ENCODE measurements around the gene FOXP3. TPM values are rescaled to one million over a fixed set of nuclear protein-coding genes. Genes with fewer than 3 reads are reported as not detected.
A peak's percentile ranks its signal among the peaks of the same experiment; 100 is the strongest.
"Not testable (repeated sequence)": the region's sequence is repeated elsewhere in the genome, so short reads cannot be mapped to it uniquely, and the experiment has no call there.

Gene FOXP3
- total and polyA plus RNA-seq, 11 donors, result 0.11 to 1.4 TPM; not detected in 9

DNA sequence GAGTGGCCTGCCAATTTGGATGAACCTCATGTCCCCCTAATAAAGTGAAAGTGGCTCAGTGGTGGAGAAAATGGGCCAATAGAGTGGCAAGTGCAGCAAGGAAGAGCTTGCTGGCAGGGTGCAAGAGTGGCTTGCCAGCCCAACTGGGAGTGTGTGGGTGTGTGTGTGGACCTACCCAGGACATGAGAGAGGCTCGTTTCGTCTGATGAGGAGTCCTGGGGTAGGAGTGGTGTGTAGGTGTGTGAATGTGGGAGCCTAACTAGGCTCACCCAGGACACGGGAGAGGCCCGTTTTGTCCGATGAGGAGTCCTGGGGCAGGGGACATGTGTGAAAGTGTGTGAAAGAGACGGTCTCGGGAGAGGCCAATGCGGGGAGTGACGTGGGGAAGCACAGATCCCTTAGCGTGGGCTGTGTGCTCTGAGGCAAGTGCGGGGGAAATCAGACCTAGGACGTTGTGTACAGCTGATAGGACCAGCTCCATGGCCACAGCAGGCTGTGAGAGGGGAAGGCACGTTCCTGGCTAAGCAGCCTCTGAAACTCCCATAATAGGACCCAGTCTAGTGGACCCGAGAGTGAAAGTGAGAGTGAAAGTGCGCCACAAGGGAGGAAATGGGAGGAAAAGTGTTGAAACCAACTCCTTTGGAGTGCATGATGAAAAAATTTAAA lies 44.2 kb upstream of the FOXP3 start:
- Histone ChIP-seq H3K36me3 (no peaks in the 10 kb centered on the region), H3K27me3 (no peaks in the 10 kb centered on the region), H3K9me3 (no peaks in the 10 kb centered on the region), H3K4me1 (peaks cover 0 to 13% (median 0%) of the 10 kb centered on the region in 12 donors), H3K27ac (peak overlapping the region in 10 of 12 donors; percentile 34 to 78 (median 58)), H3K4me3 (peak overlapping the region in 10 of 12 donors; percentile 26 to 55 (median 44))
- 38 to 68% (median 62%) methylated on average over 15 of the region's 15 CpGs for WGBS, 4 donors
- ATAC-seq, result peak; percentile 42 to 71 (median 56)
- TF ChIP-seq CTCF (IDR thresholded peaks at IDR 0.05) (no peak), POLR2A (IDR thresholded peaks at IDR 0.05) (no peak)
- intact Hi-C loops (cut with DNase I), result no loop called here
- DNase-seq, result no peak

- H3K4me3 ChIP-seq; H3K36me3 ChIP-seq; ATAC-seq; H3K27ac ChIP-seq; intact Hi-C loops (cut with DNase I); H3K27me3 ChIP-seq; H3K9me3 ChIP-seq; DNase-seq: not testable (repeated sequence)
- peaks cover 0 to 13% (median 0%) of the 10 kb centered on the region in 12 donors for H3K4me1 ChIP-seq
- WGBS, 4 donors, result 50 to 66% (median 59%) methylated on average over 2 of the region's 2 CpGs
These were observed 43.3 kb upstream of the FOXP3 start for GRCh38 chrX:49307775-49308174.

DNA sequence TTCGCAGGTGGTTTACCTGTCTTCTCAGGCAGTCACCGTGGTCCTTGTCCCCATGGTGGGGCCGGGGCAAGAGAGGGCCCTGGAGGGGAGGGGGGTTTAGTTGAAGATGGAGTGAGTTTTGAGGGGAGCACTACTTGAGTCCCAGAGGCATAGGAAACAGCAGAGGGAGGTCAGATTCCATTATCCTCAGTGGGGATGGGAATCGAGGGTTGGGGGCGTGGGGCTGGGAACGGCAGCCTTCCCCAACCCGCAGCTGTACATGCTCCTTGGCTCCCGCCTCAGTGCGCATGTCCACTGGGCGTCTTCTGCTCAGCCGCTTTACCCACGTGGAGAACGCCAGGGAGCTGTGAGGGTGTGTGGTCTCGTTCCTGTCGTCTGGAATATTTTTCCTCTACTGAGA lies 38.8 kb upstream of the FOXP3 start, which contains the start of gene GAGE10:
GAGE10 (plus strand) TSS at position 301 of the 400 bp plus-strand sequence. CDS start 1,214 bp downstream, outside the sequence.
- Histone ChIP-seq H3K4me3 (no peak within 1 kb of the TSS), H3K27me3 (peaks cover 0 to 15% (median 0%) of the 10 kb centered on the region in 9 donors), H3K27ac (no peak within 1 kb of the TSS), H3K36me3 (no peaks in the 10 kb centered on the region), H3K9me3 (no peaks in the 10 kb centered on the region), H3K4me1 (no peaks in the 10 kb centered on the region)
- DNase-seq, result no peak
- no peak for ATAC-seq
- 78 to 82% (median 80%) methylated on average over 14 to 15 of the region's 15 CpGs for WGBS, 4 donors
- TF ChIP-seq CTCF (IDR thresholded peaks at IDR 0.05), result no peak
- TF ChIP-seq POLR2A (IDR thresholded peaks at IDR 0.05), result no peak
- intact Hi-C loops (cut with DNase I), result no loop called here

DNA sequence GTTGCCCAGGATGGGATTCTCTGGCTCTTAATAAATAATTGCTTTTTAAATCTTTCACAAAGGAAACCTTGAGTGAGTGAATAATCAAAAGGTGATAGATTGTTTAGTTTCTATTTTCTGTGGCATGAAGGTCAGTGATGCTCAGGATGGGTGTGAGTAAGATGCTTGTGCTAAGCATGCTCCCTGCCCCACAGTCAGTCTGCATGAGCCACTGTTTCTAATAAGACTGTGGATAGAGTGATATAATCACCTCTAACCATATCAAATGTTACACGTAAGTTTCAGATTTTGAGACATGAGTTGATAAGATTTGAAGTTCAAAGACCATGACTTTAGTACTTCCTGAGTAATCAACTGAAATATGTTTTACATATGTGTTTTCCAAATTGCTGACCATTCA lies 36.2 kb upstream of the FOXP3 start:
- ATAC-seq, result no peak
- Histone ChIP-seq H3K36me3 (no peaks in the 10 kb centered on the region), H3K4me1 (no peaks in the 10 kb centered on the region), H3K9me3 (no peaks in the 10 kb centered on the region), H3K27me3 (peaks cover 0 to 16% (median 0%) of the 10 kb centered on the region in 9 donors), H3K4me3 (no peak overlapping the region), H3K27ac (no peak overlapping the region)
- no peak for TF ChIP-seq CTCF (IDR thresholded peaks at IDR 0.05)
- no peak for TF ChIP-seq POLR2A (IDR thresholded peaks at IDR 0.05)
- no peak for DNase-seq
- WGBS, 4 donors, result 68 to 75% (median 74%) methylated on average over 1 of the region's 1 CpG
- intact Hi-C loops (cut with DNase I), result no loop called here

DNA sequence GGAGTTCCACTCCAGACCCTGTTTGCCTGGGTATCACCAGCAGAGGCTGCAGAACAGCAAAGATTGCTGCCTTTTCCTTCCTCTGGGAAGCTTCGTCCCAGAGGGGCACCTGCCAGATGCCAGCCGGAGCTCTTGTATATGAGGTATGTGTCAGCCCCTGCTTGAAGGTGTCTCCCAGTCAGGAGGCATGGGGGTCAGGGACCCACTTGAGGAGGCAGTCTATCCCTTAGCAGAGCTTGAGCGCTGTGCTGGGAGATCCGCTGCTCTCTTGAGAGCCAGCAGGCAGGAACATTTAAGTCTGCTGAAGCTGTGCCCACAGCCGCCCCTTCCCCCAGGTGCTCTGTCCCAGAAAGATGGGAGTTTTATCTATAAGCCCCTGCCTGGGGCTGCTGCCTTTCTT lies 34.8 kb upstream of the FOXP3 start:
- intact Hi-C loops (cut with DNase I), result loop anchor here in 1 of 10 donors (10.0 kb wide), 1 partner anchor 456 kb away; no protein-coding TSS in a partner anchor
- H3K4me1 ChIP-seq, H3K4me3 ChIP-seq, ATAC-seq, H3K27ac ChIP-seq, H3K9me3 ChIP-seq, H3K36me3 ChIP-seq, DNase-seq: not testable (repeated sequence)
- WGBS, 4 donors, result 81 to 89% (median 83%) methylated on average over 4 to 5 of the region's 5 CpGs
- H3K27me3 ChIP-seq, result peaks cover 0 to 16% (median 0%) of the 10 kb centered on the region in 9 donors
